Left ventricle myocardium inferior (tissue), 1 donor: ENCODE measurements around the gene XG. TPM values are rescaled to one million over a fixed set of nuclear protein-coding genes. Genes with fewer than 3 reads are reported as not detected.

Experiments used
- DNase-seq: peaks from one replicate; pipeline ENCODE4 v3.0.0-alpha.2; 2020
- H3K27ac ChIP-seq: fragments of 200-600 bp; replicated peaks from 2 replicates; pipeline ENCODE4 v1.8.0; 2021
- H3K27me3 ChIP-seq: fragments of 200-600 bp; 2 replicates; pipeline ENCODE4 v1.8.0; 2021; ENCODE audit warnings: low read depth
- H3K36me3 ChIP-seq: fragments of 200-600 bp; 2 replicates; pipeline ENCODE4 v1.8.0; 2021
- H3K4me1 ChIP-seq: fragments of 200-600 bp; 2 replicates; pipeline ENCODE4 v1.8.0; 2021
- H3K4me3 ChIP-seq: fragments of 200-600 bp; 2 replicates; pipeline ENCODE4 v1.8.0; 2021; ENCODE audit warnings: mild to moderate bottlenecking, moderate library complexity
- H3K9me3 ChIP-seq: fragments of 200-600 bp; replicated peaks from 2 replicates; pipeline ENCODE4 v1.8.0; 2021
- CTCF ChIP-seq: fragments of 200-600 bp; IDR thresholded peaks from 2 replicates; pipeline ENCODE4 v1.8.0; 2021; ENCODE audit warnings: antibody characterized with exemption, mild to moderate bottlenecking, borderline replicate concordance
- intact Hi-C: fragments of 100-400 bp; cut with micrococcal nuclease; formaldehyde crosslinking; loops from one replicate; pipeline ENCODE4 v1.11.0; 2022
- total RNA-seq: library from RNA; stranded (reverse); fragmentation: NEBNext Ultra II Directional; extraction: Animal tissue kit (Norgen Biotek cat#: 25700); gene quantifications from one replicate; pipeline ENCODE4 v1.2.1, GENCODE V29; 2021
- donor health status: DM: no; HTN: yes; CAD: no; lungs with severe emphysema.

XG gene
- total RNA-seq, 1 donor from 2014 or later: 0.63 TPM

GRCh38 chrX:2837961-2838360, 86.1 kb downstream of the XG start:
- Histone ChIP-seq H3K4me1 (no peaks in the 10 kb centered on the region), H3K36me3 (no peaks in the 10 kb centered on the region), H3K27ac (no peak overlapping the region), H3K27me3 (no peaks in the 10 kb centered on the region), H3K4me3 (no peak overlapping the region), H3K9me3 (peaks cover 5% of the 10 kb centered on the region)
- intact Hi-C loops: no loop called here
- DNase-seq: no peak
- no peak for TF ChIP-seq CTCF

- TF ChIP-seq CTCF: no peak
- DNase-seq: no peak
- no peaks in the 10 kb centered on the region for H3K36me3 ChIP-seq
- H3K4me1 ChIP-seq: no peaks in the 10 kb centered on the region
- no peak overlapping the region for H3K4me3 ChIP-seq
- no peaks in the 10 kb centered on the region for H3K27me3 ChIP-seq
- H3K9me3 ChIP-seq: peaks cover 5% of the 10 kb centered on the region
- intact Hi-C loops: no loop called here
- no peak overlapping the region for H3K27ac ChIP-seq
These were observed 89.1 kb downstream of the XG start for GRCh38 chrX:2840961-2841360.

- no peak for TF ChIP-seq CTCF
- Histone ChIP-seq H3K9me3 (peaks cover 5% of the 10 kb centered on the region), H3K4me3 (no peak overlapping the region), H3K27me3 (no peaks in the 10 kb centered on the region), H3K27ac (no peak overlapping the region), H3K36me3 (no peaks in the 10 kb centered on the region), H3K4me1 (no peaks in the 10 kb centered on the region)
- DNase-seq: no peak
- intact Hi-C loops: no loop called here
These were observed 89.7 kb downstream of the XG start for GRCh38 chrX:2841537-2841936.

- Histone ChIP-seq H3K36me3 (no peaks in the 10 kb centered on the region), H3K4me3 (no peak overlapping the region), H3K27me3 (no peaks in the 10 kb centered on the region), H3K27ac (no peak overlapping the region), H3K4me1 (no peaks in the 10 kb centered on the region), H3K9me3 (no peaks in the 10 kb centered on the region)
- intact Hi-C loops: no loop called here
- no peak for DNase-seq
- TF ChIP-seq CTCF: no peak
These were observed 95.2 kb downstream of the XG start for GRCh38 chrX:2846992-2847391.

- no peaks in the 10 kb centered on the region for H3K9me3 ChIP-seq
- no peak overlapping the region for H3K4me3 ChIP-seq
- H3K36me3 ChIP-seq: no peaks in the 10 kb centered on the region
- no peak for TF ChIP-seq CTCF
- intact Hi-C loops: no loop called here
- no peaks in the 10 kb centered on the region for H3K4me1 ChIP-seq
- no peaks in the 10 kb centered on the region for H3K27me3 ChIP-seq
- H3K27ac ChIP-seq: no peak overlapping the region
- DNase-seq: no peak
These were observed 97.0 kb downstream of the XG start for GRCh38 chrX:2848871-2849301.

GRCh38 chrX:2854918-2855317, 103.1 kb downstream of the XG start:
- intact Hi-C loops: no loop called here
- no peak for DNase-seq
- no peak overlapping the region for H3K4me3 ChIP-seq
- no peak for TF ChIP-seq CTCF
- H3K36me3 ChIP-seq: no peaks in the 10 kb centered on the region
- no peaks in the 10 kb centered on the region for H3K4me1 ChIP-seq
- no peaks in the 10 kb centered on the region for H3K9me3 ChIP-seq
- H3K27me3 ChIP-seq: no peaks in the 10 kb centered on the region
- no peak overlapping the region for H3K27ac ChIP-seq
